ENCODE measurements around the gene ZNF26. TPM values are rescaled to one million over a fixed set of nuclear protein-coding genes. Genes with fewer than 3 reads are reported as not detected.
"Not testable (repeated sequence)": the region's sequence is repeated elsewhere in the genome, so short reads cannot be mapped to it uniquely, and the experiment has no call there.

The ZNF26 gene
- total RNA-seq, 4 donors from 2014 or later = 8.4 to 25.5 (median 13.1) TPM

- no peak for DNase-seq (ENCODE audit: low spot score)
- no peak for TF ChIP-seq CTCF (IDR thresholded peaks at IDR 0.05)
- no peak for ATAC-seq (ENCODE audit: low FRiP score)
Observed at GRCh38 chr12:132965796-132966195, 20.4 kb upstream of the ZNF26 start.

DNA sequence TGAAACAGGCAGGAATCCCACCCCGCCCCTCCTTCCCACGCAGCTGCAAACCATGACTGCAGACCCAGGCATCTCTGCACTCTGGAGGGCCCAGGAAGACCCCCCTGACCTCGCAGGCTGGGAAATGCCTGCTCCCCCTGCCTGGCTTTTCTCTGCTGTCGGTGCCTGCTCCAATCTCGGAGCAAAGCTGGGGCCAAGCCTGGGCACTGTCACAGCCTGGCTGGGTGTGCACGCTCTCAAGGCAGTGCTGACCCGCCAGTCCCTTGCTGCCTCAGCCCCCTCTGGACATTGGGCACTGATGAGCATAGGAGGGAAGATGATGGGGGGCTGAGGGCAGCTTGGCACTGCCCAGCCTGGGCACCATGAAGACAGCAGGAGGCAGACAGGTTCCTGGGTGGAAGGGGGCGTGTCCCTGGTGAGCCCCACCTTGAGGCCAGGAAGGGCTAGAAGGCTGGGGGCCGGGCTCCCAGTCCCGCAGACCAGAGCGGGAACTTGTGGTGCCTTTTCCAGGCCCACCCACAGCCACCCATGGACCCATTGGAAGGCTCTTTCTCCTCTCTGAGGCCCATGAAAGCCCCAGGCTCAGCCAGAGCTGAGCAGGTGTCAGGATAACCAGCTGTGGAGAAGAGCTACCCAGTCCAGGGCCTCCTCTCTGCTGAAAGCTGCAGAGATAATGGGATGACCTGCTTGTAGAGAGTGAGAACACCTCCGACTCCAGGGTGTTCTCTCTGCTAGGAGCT, 19.3 kb upstream of the ZNF26 start:
- ATAC-seq (ENCODE audit: low FRiP score) (no peak), DNase-seq (ENCODE audit: low spot score) (no peak)
- TF ChIP-seq CTCF (IDR thresholded peaks at IDR 0.05) = no peak

GRCh38 chr12:132967736-132968135, 18.4 kb upstream of the ZNF26 start:
- no peak for ATAC-seq (ENCODE audit: low FRiP score)
- TF ChIP-seq CTCF (IDR thresholded peaks at IDR 0.05) = no peak
- no peak for DNase-seq (ENCODE audit: low spot score)

- no peak for ATAC-seq (ENCODE audit: low FRiP score)
Observed at GRCh38 chr12:132972374-132972773, 13.8 kb upstream of the ZNF26 start.

DNA sequence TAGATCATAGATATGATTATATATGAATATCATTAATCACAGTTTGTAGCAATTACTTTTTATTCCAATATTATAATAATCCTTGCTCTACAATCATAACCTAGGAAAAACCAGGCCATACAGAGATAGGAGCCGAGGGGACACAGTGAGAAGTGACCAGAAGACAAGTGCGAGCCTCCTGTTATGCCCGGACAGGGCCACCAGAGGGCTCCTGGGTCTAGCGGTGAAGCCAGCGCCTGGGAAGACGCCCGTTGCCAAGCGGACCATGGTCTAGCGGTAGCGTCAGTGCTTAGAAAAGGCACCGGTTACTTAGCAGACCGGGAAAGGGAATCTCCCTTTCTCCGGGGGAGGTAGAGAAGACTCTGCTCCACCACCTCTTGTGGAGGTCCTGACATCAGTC, 9.3 kb upstream of the ZNF26 start:
- not testable (repeated sequence) for ATAC-seq (ENCODE audit: low FRiP score); DNase-seq (ENCODE audit: low spot score)

More at GRCh38 chr12:132972374-132972773, 13.8 kb upstream of the ZNF26 start:
- no peak for TF ChIP-seq CTCF (IDR thresholded peaks at IDR 0.05)
- DNase-seq (ENCODE audit: low spot score) = no peak

GRCh38 chr12:132986885-132987225, 688 bp downstream of the ZNF26 start:
- DNase-seq (ENCODE audit: low spot score) (no peak), ATAC-seq (ENCODE audit: low FRiP score) (peak; percentile 22)
- TF ChIP-seq CTCF (IDR thresholded peaks at IDR 0.05) = no peak

- no peak for ATAC-seq (ENCODE audit: low FRiP score)
- TF ChIP-seq CTCF (IDR thresholded peaks at IDR 0.05) = no peak
- no peak for DNase-seq (ENCODE audit: low spot score)
Observed at GRCh38 chr12:132998741-132999140, 12.6 kb downstream of the ZNF26 start.

Data from omental fat pad (tissue), 4 donors.